H1 (cell line): ENCODE measurements around the gene ACTG2. TPM values are rescaled to one million over a fixed set of nuclear protein-coding genes. Genes with fewer than 3 reads are reported as not detected.

Experiments used
- KDM1A ChIP-seq: fragments of 200-600, 300-600 bp; sonication (generic); IDR thresholded peaks from 2 replicates; pipeline ENCODE4 v1.7.1; 2016; ENCODE audit warnings: mild to moderate bottlenecking, low read length, borderline replicate concordance
- polyA plus RNA-seq, 7 experiments: library from polyadenylated mRNA; depleted of rRNA in 3 of 7; stranded (reverse) in 5 of 7; unstranded in 2 of 7; fragments of >200 nt in 5 of 7; fragments of 200-250 nt in 2 of 7; gene quantifications; 1 replicate in 5 of 7; 2 replicates in 1 of 7; 4 replicates in 1 of 7; pipeline versions ENCODE4 v1.2.1 to v1.2.3, GENCODE V29; 2011 to 2013; ENCODE audit warnings: missing spikeins in 2 of 7, mixed read lengths in 2 of 7
- total RNA-seq: library from RNA; stranded (reverse); fragmentation: NEBNext Ultra II Directional; extraction: Animal tissue kit (Norgen Biotek cat#: 25700); gene quantifications from 2 replicates; pipeline ENCODE4 v1.2.1, GENCODE V29; 2021

ACTG2 gene
- total and polyA plus RNA-seq, 2 of the 8 experiments (the other 6 are each of a cell fraction or from before 2014, with no cell fraction given) = 6.2 to 13.7 TPM

- TF ChIP-seq KDM1A = no peak
- TF ChIP-seq, all 59 proteins: peak for 0
Observed at GRCh38 chr2:73895473-73895872, 2.7 kb downstream of the ACTG2 start (continued).
